GM19395 (cell line): ENCODE measurements around the gene PRKAR1B.

ENCODE experiments used
- ATAC-seq: cut with Tn5 transposase; IDR thresholded peaks from one replicate; pipeline ENCODE4 v1.9.1; 2021; ENCODE audit warnings: mild to moderate bottlenecking, moderate library complexity; ENCODE audit not compliant: unreplicated experiment

Gene PRKAR1B

DNA sequence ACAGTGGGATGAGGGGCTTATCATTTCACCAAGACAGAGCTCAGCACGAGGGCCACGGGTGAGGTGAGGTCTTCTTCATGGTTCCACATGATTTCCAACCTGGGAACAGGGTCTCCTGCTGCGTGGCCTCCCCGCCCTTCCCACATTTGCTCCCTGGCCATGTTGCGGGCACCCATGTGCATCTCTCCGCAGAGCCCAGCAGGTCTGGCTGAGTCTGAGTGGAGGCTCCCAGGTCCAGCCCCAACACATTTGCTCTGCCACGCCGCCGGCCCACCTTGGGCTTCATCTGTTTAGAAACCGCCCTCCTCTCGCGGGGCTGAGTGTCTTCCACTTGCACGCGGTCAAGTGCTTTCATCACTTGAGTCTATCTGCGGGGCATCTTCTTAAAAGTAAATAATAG is 14.8 kb upstream of the PRKAR1B start:
- no peak for ATAC-seq

DNA sequence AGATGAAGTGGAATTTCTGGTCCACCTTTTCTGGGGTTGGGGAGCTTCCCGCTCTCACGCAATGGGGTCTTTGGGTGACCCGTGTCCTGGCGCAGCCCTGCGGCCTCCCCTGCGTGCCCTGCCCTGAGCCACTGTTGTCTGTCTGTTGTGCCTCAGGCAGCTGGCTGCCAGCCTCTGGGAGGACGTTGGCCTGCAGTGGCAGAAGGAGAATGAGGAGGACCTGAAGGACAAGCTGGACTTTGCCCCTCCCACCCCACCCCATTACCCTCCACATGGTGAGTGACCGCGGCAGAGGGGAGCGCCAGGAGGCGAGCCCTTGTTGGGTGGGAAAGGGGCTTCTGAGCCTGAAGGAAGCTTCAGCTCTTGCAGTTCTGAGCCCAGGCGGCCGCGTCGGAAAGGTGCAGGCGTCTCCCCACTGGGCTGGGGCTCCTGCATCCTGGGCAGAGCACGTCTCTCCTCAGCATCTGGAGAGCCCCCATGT is 14.2 kb upstream of the PRKAR1B start:
- no peak for ATAC-seq

DNA sequence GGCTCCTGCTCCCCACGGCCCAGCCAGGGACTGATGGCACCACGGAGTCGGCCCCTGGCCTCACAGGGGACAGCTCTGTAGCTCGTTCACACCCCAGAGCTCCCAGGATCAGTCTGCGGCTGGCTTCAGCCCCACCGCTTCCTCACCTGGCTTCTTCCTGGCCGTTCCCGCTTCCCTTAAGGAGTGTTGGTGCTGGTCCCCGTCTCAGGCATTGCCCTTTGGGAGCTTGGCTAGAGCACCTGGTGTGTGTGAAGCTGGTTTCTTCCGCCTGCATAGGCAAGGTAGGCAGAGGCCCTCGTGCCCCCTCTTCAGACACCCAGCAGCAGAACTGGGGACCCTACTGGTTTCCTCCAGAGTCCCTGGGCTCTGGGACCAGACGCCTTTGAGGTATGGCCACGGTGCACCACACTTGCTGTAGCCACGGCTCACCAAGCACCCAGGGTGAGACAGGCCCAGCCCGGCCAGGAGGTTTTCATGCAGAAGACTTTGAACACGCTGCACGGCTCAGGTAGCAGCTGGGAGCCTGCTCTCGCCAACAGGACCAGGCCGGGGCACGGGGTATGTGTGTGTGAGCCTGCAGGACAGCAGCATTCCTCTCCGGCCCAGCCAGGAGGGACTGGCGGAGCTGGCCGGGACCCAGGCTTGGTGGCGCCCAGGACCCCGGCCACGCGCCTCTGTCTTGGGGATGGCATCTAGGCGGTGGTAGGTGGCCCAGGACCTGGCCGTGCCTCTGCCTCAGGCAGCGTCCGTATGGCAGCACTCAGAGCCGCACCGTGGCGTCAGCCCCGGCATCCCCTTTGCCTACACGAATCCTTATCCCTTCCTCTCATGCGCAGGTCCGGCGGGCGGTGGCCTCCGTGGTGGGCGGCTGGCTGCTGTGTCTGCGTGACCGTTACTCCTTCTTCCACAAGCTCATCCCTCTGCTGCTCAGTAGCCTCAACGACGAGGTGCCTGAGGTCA is 13.2 kb upstream of the PRKAR1B start:
- ATAC-seq, result no peak

GRCh38 chr7:739455-739982 is 12.4 kb upstream of the PRKAR1B start:
- ATAC-seq, result no peak

DNA sequence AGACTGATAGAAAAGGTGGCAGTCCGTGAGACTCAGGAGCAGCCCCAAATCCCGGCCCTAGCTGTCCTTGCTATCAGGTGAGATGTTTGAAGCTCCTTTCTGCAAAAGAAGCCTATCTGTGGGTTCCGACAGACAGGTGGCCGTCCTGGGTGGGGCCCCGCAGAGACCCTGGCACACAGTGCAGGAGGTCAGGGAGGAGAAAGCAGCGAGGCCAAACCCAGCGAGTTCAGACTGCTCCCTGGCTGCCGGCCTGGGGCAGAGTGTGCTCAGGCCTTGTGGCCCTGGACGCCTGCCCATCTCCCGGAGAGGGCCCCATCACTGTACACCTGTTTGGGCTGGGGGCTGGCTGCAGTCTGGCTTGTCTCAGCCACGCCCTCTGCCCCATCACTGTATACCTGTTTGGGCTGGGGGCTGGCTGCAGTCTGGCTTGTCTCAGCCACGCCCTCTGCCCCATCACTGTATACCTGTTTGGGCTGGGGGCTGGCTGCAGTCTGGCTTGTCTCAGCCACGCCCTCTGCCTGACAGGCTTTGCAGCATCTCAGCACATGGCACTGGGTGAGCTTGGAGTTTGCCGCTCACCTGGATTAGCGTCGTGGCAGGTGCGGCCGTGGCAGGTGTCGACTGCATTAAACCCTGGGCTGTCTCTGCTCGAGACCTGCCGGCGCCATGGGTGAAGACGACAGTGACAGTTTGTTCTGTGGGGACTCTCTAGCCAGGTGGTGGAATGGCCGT is 11.8 kb upstream of the PRKAR1B start:
- no peak for ATAC-seq

DNA sequence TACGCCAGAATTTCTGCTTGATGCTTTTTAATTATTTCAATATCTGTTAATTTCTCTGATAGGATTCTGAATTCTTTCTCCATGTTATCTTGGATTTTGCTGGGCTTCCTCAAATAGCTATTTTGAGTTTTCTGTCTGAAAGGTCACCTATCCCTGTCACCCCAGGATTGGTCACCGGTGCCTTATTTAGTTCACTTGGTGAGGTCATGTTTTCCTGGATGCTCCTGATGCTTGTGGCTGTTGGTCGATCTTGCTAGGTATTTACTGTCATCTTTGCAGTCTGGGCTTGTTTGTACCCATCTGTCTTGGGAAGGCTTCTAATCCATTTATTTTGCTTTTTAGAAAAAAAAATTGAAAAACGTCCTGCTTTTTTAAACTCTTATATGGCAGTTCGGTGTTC is 11.2 kb upstream of the PRKAR1B start:
- no peak for ATAC-seq

GRCh38 chr7:734808-735207 is 7.7 kb upstream of the PRKAR1B start:
- no peak for ATAC-seq

DNA sequence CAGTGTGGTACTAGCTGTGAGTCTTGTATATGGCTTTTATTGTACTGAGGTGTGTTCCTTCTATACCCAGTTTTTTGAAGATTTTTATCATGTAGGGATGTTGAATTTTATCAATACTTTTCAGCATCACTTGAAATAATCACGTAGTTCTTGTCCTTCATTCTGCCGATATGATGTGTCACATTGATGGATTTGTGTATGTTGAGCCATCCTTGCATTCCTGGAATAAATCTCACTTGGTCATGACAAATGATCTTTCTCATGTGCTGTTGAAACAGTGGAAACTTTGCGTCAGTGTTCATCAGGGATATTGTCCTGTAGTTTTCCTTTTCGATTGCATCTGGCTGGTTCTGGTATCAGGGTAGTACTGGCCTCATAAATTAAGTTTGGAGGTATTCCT is 7.1 kb upstream of the PRKAR1B start:
- no peak for ATAC-seq

GRCh38 chr7:732556-732955 is 5.5 kb upstream of the PRKAR1B start:
- no peak for ATAC-seq

- no peak for ATAC-seq
Observed at GRCh38 chr7:732094-732541, 5.0 kb upstream of the PRKAR1B start.

- ATAC-seq, result no peak
Observed at GRCh38 chr7:731440-732085, 4.5 kb upstream of the PRKAR1B start.

DNA sequence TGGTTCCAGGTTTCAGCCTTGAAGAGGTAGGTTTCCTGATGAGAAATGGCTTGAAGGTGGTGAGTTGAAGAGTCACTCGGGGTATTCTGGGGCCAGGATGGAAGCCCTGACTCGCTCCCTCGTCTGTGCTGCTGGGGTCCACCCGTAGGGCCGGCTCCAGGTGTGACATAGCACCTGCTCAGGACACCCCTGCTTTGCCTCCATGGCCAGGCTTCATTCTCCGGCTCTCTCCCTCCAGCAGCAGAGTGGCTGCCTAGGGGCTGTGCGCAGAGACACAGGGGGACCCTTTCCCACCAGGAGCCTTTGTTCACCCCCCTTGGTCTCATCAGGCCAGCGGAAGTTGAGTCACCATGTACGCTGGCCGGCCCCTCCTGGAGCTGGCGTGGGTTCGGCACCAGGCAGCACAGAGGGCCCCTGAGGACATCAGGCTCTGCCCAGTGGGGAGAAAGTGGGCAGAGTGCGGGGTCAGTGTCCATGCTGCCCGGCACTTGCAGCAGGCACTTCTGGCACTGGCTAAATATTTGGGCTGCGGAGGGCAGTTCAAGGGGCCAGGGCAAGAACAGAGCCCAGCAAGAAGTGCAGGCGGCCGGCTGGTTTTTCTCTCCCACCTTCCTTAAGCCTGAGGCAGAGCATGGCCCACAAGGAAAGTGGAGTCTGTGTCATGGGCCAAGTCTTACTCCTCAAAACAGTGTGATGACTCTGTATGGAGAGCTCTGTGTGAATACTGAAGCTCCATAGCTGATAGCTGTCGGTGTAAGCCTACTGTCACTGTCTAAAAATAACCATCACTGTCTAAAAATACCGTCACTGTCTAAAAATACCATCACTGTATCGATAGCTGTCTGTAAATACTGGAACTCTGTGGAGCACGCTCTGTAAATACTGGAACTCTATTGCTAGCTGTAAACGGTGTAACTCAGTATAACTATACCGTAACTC is 3.7 kb upstream of the PRKAR1B start:
- no peak for ATAC-seq

- ATAC-seq, result no peak
Observed at GRCh38 chr7:729140-730000, 2.3 kb upstream of the PRKAR1B start.

GRCh38 chr7:728602-729001 is 1.5 kb upstream of the PRKAR1B start:
- no peak for ATAC-seq

DNA sequence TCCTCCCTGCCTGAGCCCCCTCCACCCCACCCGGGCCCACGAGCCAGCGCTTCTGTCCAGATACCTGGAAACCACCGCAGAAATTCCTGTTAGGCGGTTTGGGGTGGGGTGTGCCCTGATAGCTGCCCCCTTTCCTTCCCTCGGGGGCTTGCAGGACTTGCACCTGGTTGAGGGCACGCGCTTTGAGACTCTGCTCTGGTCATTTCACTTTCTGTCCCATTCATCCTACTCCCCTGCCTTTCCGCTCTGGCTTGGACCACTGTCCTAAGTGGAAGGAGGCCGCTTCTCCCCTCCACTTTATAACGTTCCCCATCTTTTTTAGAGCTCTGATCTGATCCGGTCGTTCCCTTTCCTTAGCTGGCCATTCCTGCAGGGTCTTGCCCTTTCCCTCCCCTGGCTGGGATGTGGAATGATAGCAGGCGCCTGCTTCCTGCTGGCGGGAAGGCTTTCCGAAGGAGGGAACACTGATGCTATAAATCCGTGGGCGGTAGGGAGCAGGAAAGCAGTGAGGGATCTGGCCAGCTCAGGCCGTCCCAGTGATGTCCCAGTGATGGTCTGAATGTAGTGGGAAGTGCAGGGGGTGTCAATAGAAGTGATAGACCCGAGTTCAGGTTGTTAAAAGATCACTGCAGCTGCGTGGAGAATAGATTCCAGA is 852 bp upstream of the PRKAR1B start:
- ATAC-seq, result no peak

DNA sequence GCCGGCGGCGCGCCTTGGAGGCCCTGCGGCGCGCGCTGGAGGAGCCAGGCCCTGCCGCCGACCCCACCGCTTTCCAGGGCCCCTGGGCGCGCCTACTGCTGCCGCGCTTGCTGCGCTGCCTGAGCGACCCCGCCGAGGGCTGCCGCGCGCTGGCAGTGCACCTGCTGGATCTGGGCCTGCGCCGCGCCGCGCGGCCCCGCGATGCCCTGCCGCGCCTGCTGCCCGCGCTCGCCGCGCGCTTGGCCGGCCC is 302 bp downstream of the PRKAR1B start:
- ATAC-seq, result peak; percentile 35

DNA sequence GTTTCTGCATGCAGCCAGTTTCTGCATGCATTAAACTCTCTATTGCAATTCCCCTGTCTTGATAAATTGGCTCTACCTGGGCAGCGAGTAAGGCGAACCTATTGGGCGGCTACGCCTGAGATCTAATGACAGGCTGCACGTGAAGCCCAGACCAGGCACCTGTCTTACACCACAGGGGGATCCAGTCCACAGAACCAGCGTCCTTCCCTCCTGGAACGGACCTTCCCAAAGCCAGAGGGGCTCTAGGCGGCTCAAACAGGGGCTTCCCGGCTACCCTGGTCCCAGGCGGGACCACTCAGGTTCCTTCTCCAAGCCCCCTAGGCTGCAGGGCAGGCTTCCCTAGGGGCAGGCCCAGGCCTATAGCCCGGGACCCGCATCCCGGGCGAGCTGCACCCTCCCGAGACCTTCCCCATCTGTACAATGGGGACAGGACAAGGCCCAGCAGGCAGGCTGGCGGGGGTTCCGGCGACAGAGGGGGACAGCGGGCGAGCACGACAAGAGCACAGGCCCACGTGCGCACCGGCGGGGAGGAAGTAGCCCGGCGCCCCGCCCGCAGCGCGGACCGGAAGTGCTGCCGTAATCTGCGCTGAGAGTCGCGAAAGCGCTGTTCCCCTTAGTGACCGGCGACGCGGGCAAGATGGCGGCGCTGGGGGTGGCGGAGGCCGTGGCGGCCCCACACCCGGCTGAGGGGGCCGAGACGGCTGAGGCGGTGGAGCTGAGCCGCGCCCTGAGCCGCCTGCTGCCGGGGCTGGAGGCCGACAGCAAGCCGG is 812 bp downstream of the PRKAR1B start, which contains the start of gene DNAAF5:
DNAAF5 (plus strand) TSS at position 616 of the 770 bp plus-strand sequence; CDS start at position 638, 22 bp downstream.
- ATAC-seq, result peak; percentile 89
